GM21367 (cell line): ENCODE measurements around the gene ADD2.
"Not testable (repeated sequence)": the region's sequence is repeated elsewhere in the genome, so short reads cannot be mapped to it uniquely, and the experiment has no call there.

Source experiments
- ATAC-seq: cut with Tn5 transposase; IDR thresholded peaks from one replicate; pipeline ENCODE4 v1.9.1; 2021; ENCODE audit not compliant: unreplicated experiment

The ADD2 gene

GRCh38 chr2:70752396-70752795 lies 15.6 kb downstream of the ADD2 start:
- no peak for ATAC-seq

GRCh38 chr2:70751881-70752280 lies 16.1 kb downstream of the ADD2 start:
- no peak for ATAC-seq

- no peak for ATAC-seq
Observed at GRCh38 chr2:70750320-70750719, 17.7 kb downstream of the ADD2 start.

- no peak for ATAC-seq
Observed at GRCh38 chr2:70748002-70748784, 19.8 kb downstream of the ADD2 start.

GRCh38 chr2:70747284-70747683 lies 20.7 kb downstream of the ADD2 start:
- no peak for ATAC-seq

- no peak for ATAC-seq
Observed at GRCh38 chr2:70746094-70746974, 21.7 kb downstream of the ADD2 start.

- no peak for ATAC-seq
Observed at GRCh38 chr2:70745276-70745825, 22.6 kb downstream of the ADD2 start.

GRCh38 chr2:70744397-70744796 lies 23.6 kb downstream of the ADD2 start:
- ATAC-seq, result no peak

GRCh38 chr2:70743677-70744076 lies 24.3 kb downstream of the ADD2 start:
- no peak for ATAC-seq

GRCh38 chr2:70743068-70743467 lies 24.9 kb downstream of the ADD2 start:
- no peak for ATAC-seq

- ATAC-seq, result not testable (repeated sequence)
Observed at GRCh38 chr2:70739492-70739891, 28.5 kb downstream of the ADD2 start.

GRCh38 chr2:70738159-70738558 lies 29.8 kb downstream of the ADD2 start:
- no peak for ATAC-seq

- ATAC-seq, result no peak
Observed at GRCh38 chr2:70735071-70735470, 32.9 kb downstream of the ADD2 start.

- ATAC-seq, result no peak
Observed at GRCh38 chr2:70733646-70734180, 34.3 kb downstream of the ADD2 start.

- no peak for ATAC-seq
Observed at GRCh38 chr2:70732766-70733645, 35.0 kb downstream of the ADD2 start.

GRCh38 chr2:70730730-70731129 lies 37.3 kb downstream of the ADD2 start:
- no peak for ATAC-seq

- no peak for ATAC-seq
Observed at GRCh38 chr2:70729647-70730046, 38.4 kb downstream of the ADD2 start.

- ATAC-seq, result no peak
Observed at GRCh38 chr2:70728128-70728527, 39.9 kb downstream of the ADD2 start.

- ATAC-seq, result no peak
Observed at GRCh38 chr2:70726947-70727725, 40.9 kb downstream of the ADD2 start.

GRCh38 chr2:70725505-70725904 lies 42.5 kb downstream of the ADD2 start:
- no peak for ATAC-seq
